Lung (tissue), 12 donors: ENCODE results near the gene MOCS3. TPM values are rescaled to one million over a fixed set of nuclear protein-coding genes. Genes with fewer than 3 reads are reported as not detected.

ENCODE experiments used
- ATAC-seq: fragments of 200-7000 bp; cut with Tn5 transposase; one replicate; pipeline ENCODE4 v1.9.1; 2020; ENCODE audit warnings: moderate number of reproducible peaks; ENCODE audit not compliant: insufficient read depth, low FRiP score
- DNase-seq, 3 donors: peaks; one replicate each; pipeline ENCODE4 v3.0.0-alpha.2; 2013 to 2017
- H3K27ac ChIP-seq, 2 donors: one replicate each; pipeline ENCODE4 v1.5.1; 2013; ENCODE audit warnings: mild to moderate bottlenecking in 2 of 2, moderate library complexity in 2 of 2, control low read depth in 1 of 2, inconsistent platforms in 1 of 2, low read depth in 1 of 2, low read length in 1 of 2
- H3K27me3 ChIP-seq, 3 donors: one replicate each; pipeline ENCODE4 v1.5.1; 2013; ENCODE audit warnings: low read length in 2 of 3; ENCODE audit not compliant: control insufficient read depth in 3 of 3, insufficient read depth in 3 of 3
- H3K36me3 ChIP-seq, 4 donors: one replicate each; pipeline ENCODE4 v1.5.1; 2013; ENCODE audit warnings: low read length in 4 of 4, mild to moderate bottlenecking in 1 of 4, moderate library complexity in 1 of 4; ENCODE audit not compliant: control insufficient read depth in 4 of 4, insufficient read depth in 4 of 4
- H3K4me1 ChIP-seq, 5 donors: one replicate each; pipeline ENCODE4 v1.5.1; 2013; ENCODE audit warnings: low read length in 5 of 5, mild to moderate bottlenecking in 2 of 5, moderate library complexity in 1 of 5; ENCODE audit not compliant: control insufficient read depth in 5 of 5, insufficient read depth in 5 of 5
- H3K4me3 ChIP-seq: one replicate; pipeline ENCODE4 v1.5.1; 2013; ENCODE audit warnings: mild to moderate bottlenecking, control low read depth, moderate library complexity
- H3K9ac ChIP-seq, 2 donors: one replicate each; pipeline ENCODE4 v1.5.1; 2013; ENCODE audit warnings: low read length in 2 of 2, control low read depth in 1 of 2; ENCODE audit not compliant: insufficient read depth in 1 of 2
- H3K9me3 ChIP-seq, 4 donors: one replicate each; pipeline ENCODE4 v1.5.1; 2013; ENCODE audit warnings: low read length in 3 of 4, mild to moderate bottlenecking in 1 of 4, moderate library complexity in 1 of 4; ENCODE audit not compliant: control insufficient read depth in 4 of 4, insufficient read depth in 3 of 4
- CTCF ChIP-seq: IDR thresholded peaks from 2 replicates; pipeline ENCODE4 v1.5.1; 2012; ENCODE audit warnings: mild to moderate bottlenecking; ENCODE audit errors: control extremely low read depth, extremely low read depth
- whole genome bisulfite sequencing, 2 donors: extraction: QIAGEN DNeasy Blood & Tissue Kit; methylation state at CpG; one replicate each; pipeline ENCODE4 v1.1.7; 2013; 5-methylcytosine and 5-hydroxymethylcytosine counted together
- polyA plus RNA-seq, 2 donors: library from polyadenylated mRNA; stranded (reverse); fragments of 200-250 nt; gene quantifications; one replicate each; pipeline ENCODE4 v1.2.1, GENCODE V29; 2013
- total RNA-seq, 2 donors: library from RNA; depleted of rRNA in 1 of 2; stranded (reverse); fragments of >200 nt in 1 of 2; gene quantifications; one replicate each; pipeline ENCODE4 v1.2.1, GENCODE V29; 2014 to 2021
- donor health status: control.
- donor health status: control.
- donor health status: Bipolar disorder and iron deficiency.
- donor health status: healthy.
- donor health status: DM: yes; HTN: yes; CAD: no.

MOCS3 gene
- total and polyA plus RNA-seq, 4 donors: 1.8 to 5.9 (median 3.4) TPM

- Histone ChIP-seq H3K27ac (no peak overlapping the region), H3K9me3 (no peaks in the 10 kb centered on the region), H3K27me3 (peaks cover 0 to 6% (median 0%) of the 10 kb centered on the region in 3 donors), H3K4me3 (no peak overlapping the region), H3K36me3 (no peaks in the 10 kb centered on the region), H3K9ac (no peak overlapping the region), H3K4me1 (peaks cover 0 to 4% (median 0%) of the 10 kb centered on the region in 5 donors)
- WGBS, 2 donors: 43 to 51% methylated on average over 26 of the region's 26 CpGs
- TF ChIP-seq CTCF: peak; percentile 50
- no peak for ATAC-seq
- DNase-seq: peak; percentile 61 to 69 (median 67)
Measured at GRCh38 chr20:50980851-50981713, 22.5 kb downstream of the MOCS3 start.

- 94 to 97% methylated on average over 3 of the region's 3 CpGs for WGBS, 2 donors
- TF ChIP-seq CTCF: no peak
- DNase-seq (no peak), ATAC-seq (no peak)
- no peak overlapping the region for H3K4me3 ChIP-seq
- no peak overlapping the region for H3K9ac ChIP-seq
- peaks cover 0 to 4% (median 0%) of the 10 kb centered on the region in 5 donors for H3K4me1 ChIP-seq
- H3K27me3 ChIP-seq: peaks cover 0 to 6% (median 0%) of the 10 kb centered on the region in 3 donors
- no peak overlapping the region for H3K27ac ChIP-seq
- no peaks in the 10 kb centered on the region for H3K36me3 ChIP-seq
- no peaks in the 10 kb centered on the region for H3K9me3 ChIP-seq
Measured at GRCh38 chr20:50981714-50982048, 23.1 kb downstream of the MOCS3 start.

DNA sequence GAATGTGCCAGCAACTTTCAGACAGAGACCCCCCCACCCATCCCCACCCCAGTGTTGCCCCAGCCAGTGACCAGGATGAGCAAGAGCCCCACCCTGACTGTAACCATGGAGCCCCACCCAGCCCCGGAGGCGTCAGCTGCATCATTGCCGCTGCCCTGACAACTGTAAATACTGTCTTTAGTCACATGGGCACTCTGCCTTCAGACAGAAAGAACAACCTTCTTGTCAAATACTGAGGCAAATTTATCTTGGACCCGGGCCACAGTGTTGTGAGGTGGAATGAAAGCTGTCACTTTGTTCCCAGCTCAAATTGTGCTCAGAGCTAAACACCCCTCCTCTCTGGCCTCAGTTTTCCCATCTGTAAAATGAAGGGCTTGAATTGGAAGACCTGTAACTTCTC, 23.7 kb downstream of the MOCS3 start:
- TF ChIP-seq CTCF: no peak
- Histone ChIP-seq H3K4me1 (peaks cover 0 to 4% (median 0%) of the 10 kb centered on the region in 5 donors), H3K9me3 (no peaks in the 10 kb centered on the region), H3K27ac (no peak overlapping the region), H3K27me3 (peaks cover 0 to 6% (median 0%) of the 10 kb centered on the region in 3 donors), H3K4me3 (no peak overlapping the region), H3K36me3 (no peaks in the 10 kb centered on the region), H3K9ac (no peak overlapping the region)
- ATAC-seq (no peak), DNase-seq (peak in 1 of 3 donors; percentile 19)
- WGBS, 2 donors: 17 to 71% methylated on average over 4 of the region's 4 CpGs
